ENCODE measurements around the gene TP63. TPM values are rescaled to one million over a fixed set of nuclear protein-coding genes. Genes with fewer than 3 reads are reported as not detected.

The TP63 gene
- polyA plus RNA-seq, 1 donor from 2014 or later: 0.12 TPM

- Histone ChIP-seq H3K4me3 (ENCODE audit: low read length) (no peak overlapping the region), H3K27me3 (ENCODE audit: insufficient read depth, low read depth, low read length) (no peaks in the 10 kb centered on the region), H3K4me2 (ENCODE audit: low read length) (no peak overlapping the region), H3F3A (ENCODE audit: insufficient read depth, low read length, poor library complexity, severe bottlenecking) (no peaks in the 10 kb centered on the region), H3K9me2 (ENCODE audit: insufficient read depth, low read length) (no peaks in the 10 kb centered on the region), H2AFZ (ENCODE audit: low read depth, low read length) (no peak overlapping the region), H3K27ac (ENCODE audit: low read length) (no peak overlapping the region), H3K9ac (ENCODE audit: low read length) (no peak overlapping the region), H4K20me1 (ENCODE audit: insufficient read depth) (no peaks in the 10 kb centered on the region), H3K79me2 (replicated peaks; ENCODE audit: insufficient read depth, low read length) (no peaks in the 10 kb centered on the region), H3K9me3 (ENCODE audit: low read length) (no peaks in the 10 kb centered on the region), H3K36me3 (ENCODE audit: insufficient read depth, low read length) (no peaks in the 10 kb centered on the region)
- no peak for TF ChIP-seq RAD21 (conservative IDR thresholded peaks at IDR 0.05)
- no peak for TF ChIP-seq MXI1 (conservative IDR thresholded peaks at IDR 0.05; ENCODE audit: poor library complexity, severe bottlenecking)
- no peak for TF ChIP-seq POLR2AphosphoS5 (IDR thresholded peaks at IDR 0.05)
- TF ChIP-seq, protein P1, sequence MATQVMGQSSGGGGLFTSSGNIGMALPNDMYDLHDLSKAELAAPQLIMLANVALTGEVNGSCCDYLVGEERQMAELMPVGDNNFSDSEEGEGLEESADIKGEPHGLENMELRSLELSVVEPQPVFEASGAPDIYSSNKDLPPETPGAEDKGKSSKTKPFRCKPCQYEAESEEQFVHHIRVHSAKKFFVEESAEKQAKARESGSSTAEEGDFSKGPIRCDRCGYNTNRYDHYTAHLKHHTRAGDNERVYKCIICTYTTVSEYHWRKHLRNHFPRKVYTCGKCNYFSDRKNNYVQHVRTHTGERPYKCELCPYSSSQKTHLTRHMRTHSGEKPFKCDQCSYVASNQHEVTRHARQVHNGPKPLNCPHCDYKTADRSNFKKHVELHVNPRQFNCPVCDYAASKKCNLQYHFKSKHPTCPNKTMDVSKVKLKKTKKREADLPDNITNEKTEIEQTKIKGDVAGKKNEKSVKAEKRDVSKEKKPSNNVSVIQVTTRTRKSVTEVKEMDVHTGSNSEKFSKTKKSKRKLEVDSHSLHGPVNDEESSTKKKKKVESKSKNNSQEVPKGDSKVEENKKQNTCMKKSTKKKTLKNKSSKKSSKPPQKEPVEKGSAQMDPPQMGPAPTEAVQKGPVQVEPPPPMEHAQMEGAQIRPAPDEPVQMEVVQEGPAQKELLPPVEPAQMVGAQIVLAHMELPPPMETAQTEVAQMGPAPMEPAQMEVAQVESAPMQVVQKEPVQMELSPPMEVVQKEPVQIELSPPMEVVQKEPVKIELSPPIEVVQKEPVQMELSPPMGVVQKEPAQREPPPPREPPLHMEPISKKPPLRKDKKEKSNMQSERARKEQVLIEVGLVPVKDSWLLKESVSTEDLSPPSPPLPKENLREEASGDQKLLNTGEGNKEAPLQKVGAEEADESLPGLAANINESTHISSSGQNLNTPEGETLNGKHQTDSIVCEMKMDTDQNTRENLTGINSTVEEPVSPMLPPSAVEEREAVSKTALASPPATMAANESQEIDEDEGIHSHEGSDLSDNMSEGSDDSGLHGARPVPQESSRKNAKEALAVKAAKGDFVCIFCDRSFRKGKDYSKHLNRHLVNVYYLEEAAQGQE (IDR thresholded peaks at IDR 0.05; ENCODE audit: borderline replicate concordance): no peak
- no peak for TF ChIP-seq EZH2 (IDR thresholded peaks at IDR 0.05; ENCODE audit: borderline replicate concordance, insufficient read depth, low read length, poor library complexity, severe bottlenecking)
- no peak for TF ChIP-seq SMC3 (conservative IDR thresholded peaks at IDR 0.05; ENCODE audit: poor library complexity)
- no peak for TF ChIP-seq TAF1 (IDR thresholded peaks at IDR 0.05; ENCODE audit: low read depth)
- TF ChIP-seq, protein P2, sequence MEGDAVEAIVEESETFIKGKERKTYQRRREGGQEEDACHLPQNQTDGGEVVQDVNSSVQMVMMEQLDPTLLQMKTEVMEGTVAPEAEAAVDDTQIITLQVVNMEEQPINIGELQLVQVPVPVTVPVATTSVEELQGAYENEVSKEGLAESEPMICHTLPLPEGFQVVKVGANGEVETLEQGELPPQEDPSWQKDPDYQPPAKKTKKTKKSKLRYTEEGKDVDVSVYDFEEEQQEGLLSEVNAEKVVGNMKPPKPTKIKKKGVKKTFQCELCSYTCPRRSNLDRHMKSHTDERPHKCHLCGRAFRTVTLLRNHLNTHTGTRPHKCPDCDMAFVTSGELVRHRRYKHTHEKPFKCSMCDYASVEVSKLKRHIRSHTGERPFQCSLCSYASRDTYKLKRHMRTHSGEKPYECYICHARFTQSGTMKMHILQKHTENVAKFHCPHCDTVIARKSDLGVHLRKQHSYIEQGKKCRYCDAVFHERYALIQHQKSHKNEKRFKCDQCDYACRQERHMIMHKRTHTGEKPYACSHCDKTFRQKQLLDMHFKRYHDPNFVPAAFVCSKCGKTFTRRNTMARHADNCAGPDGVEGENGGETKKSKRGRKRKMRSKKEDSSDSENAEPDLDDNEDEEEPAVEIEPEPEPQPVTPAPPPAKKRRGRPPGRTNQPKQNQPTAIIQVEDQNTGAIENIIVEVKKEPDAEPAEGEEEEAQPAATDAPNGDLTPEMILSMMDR (IDR thresholded peaks at IDR 0.05; ENCODE audit: poor library complexity, severe bottlenecking): no peak
- no peak for TF ChIP-seq EP300 (conservative IDR thresholded peaks at IDR 0.05; ENCODE audit: poor library complexity, severe bottlenecking)
Measured at GRCh38 chr3:189778340-189778950, 147.3 kb downstream of the TP63 start.

DNA sequence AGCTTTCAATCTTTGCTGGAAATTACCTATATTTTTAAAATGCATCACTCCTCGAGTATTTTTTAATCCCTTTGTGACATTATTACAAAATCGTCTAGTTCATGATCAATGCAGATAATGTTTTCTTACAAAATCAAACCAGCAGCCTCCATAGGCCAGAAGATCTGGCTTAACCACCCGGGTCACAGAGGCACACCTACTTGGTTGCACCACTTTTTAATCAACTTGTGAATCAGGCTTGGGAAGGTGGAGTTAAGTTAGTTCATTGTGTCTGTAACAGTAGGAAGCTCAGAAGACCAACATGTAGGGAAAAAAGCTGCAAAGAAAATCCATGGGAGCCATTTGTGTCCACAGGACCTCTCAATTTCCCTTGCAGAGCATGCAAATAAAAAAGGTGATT lies 148.0 kb downstream of the TP63 start:
- no peaks in the 10 kb centered on the region for H3K9me3 ChIP-seq (ENCODE audit: low read length)
- no peak overlapping the region for H2AFZ ChIP-seq (ENCODE audit: low read depth, low read length)
- no peaks in the 10 kb centered on the region for H3K36me3 ChIP-seq (ENCODE audit: insufficient read depth, low read length)
- no peaks in the 10 kb centered on the region for H3K9me2 ChIP-seq (ENCODE audit: insufficient read depth, low read length)
- H3K27me3 ChIP-seq (ENCODE audit: insufficient read depth, low read depth, low read length): no peaks in the 10 kb centered on the region
- no peak overlapping the region for H3K27ac ChIP-seq (ENCODE audit: low read length)
- TF ChIP-seq, protein P2 (IDR thresholded peaks at IDR 0.05; ENCODE audit: poor library complexity, severe bottlenecking): no peak
- TF ChIP-seq SMC3 (conservative IDR thresholded peaks at IDR 0.05; ENCODE audit: poor library complexity) (no peak), POLR2AphosphoS5 (IDR thresholded peaks at IDR 0.05) (no peak), EZH2 (IDR thresholded peaks at IDR 0.05; ENCODE audit: borderline replicate concordance, insufficient read depth, low read length, poor library complexity, severe bottlenecking) (no peak)
- no peaks in the 10 kb centered on the region for H3F3A ChIP-seq (ENCODE audit: insufficient read depth, low read length, poor library complexity, severe bottlenecking)
- no peaks in the 10 kb centered on the region for H4K20me1 ChIP-seq (ENCODE audit: insufficient read depth)
- no peak overlapping the region for H3K9ac ChIP-seq (ENCODE audit: low read length)
- H3K79me2 ChIP-seq (replicated peaks; ENCODE audit: insufficient read depth, low read length): no peaks in the 10 kb centered on the region
- H3K4me2 ChIP-seq (ENCODE audit: low read length): no peak overlapping the region
- no peak overlapping the region for H3K4me3 ChIP-seq (ENCODE audit: low read length)
